Activated gamma-delta T cell treated with anti-CD3 and anti-CD28 coated beads, Interleukin-2, amount 50 U/mL, for 16 hours (primary cell): ENCODE results near the gene OMA1.
"Not testable (repeated sequence)": the region's sequence is repeated elsewhere in the genome, so short reads cannot be mapped to it uniquely, and the experiment has no call there.

Source experiments
- DNase-seq: peaks from one replicate; pipeline ENCODE4 v3.0.0-alpha.2; 2020; ENCODE audit warnings: low read depth

Gene OMA1

DNA sequence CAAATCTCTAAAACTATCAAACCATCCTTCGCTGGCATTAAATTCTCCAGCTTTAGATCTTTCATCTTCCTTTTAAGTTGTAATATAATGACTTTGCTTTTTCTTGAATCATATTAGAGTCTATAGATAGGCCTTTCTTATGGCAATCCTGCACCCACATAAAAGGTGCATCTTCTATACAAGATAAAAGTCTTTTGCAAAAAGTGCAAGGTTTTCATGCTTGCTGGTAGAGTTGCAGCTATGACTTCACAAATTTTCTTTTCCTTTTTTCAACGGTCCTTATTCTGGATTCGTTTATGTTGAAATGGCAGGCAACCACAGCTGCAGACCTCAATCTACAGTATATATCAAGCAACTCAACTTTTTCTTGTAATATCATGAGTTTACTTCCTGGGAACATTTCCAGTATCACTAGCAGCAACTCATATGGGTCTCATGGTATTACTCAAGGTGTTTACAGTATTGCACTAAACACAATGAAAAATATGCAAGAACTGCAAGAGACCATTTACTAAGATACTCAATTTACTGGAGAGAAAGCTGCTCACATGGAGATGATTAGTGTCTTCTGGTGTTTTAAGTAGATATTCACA, 22.1 kb downstream of the OMA1 start:
- no peak for DNase-seq

- DNase-seq, result peak; percentile 8
Measured at GRCh38 chr1:58515794-58516401, 30.6 kb downstream of the OMA1 start.

DNA sequence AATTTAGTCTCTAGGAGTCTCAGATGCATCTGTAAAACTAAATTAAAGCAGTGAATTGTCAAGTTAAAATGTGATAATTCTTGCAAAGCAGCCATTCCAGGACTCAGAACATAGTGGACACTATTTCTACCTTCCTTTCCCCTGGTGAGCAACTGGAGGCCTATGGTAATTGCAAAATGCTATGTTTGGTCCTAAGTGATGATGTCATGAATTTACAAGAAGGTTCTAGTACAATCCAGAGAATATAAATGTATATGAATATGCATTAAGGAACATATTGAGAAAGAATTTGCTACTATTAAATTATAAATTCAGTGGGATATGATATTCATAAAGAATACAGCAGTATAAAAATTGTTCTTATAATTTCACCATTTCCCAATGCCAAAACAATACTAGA, 32.6 kb downstream of the OMA1 start:
- DNase-seq, result no peak

DNA sequence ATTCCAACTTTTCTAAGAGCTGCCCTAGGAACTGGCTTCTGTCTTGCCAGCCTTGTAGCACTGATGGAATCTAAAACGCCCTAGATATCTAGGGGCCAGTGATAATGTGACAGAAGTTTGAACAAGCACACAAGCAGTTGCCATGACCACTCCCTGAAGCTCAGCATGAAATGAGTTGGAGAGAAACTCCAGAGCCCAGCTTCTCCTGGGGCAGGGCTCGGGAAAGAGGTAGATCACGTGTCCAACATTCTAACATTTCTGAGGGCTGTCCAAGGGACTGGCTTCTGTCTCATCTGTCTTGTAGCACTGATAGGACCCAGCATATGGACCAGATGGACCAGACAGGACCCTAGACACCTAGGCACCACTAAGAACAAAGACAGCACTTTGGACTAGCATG, 37.9 kb downstream of the OMA1 start:
- no peak for DNase-seq

DNA sequence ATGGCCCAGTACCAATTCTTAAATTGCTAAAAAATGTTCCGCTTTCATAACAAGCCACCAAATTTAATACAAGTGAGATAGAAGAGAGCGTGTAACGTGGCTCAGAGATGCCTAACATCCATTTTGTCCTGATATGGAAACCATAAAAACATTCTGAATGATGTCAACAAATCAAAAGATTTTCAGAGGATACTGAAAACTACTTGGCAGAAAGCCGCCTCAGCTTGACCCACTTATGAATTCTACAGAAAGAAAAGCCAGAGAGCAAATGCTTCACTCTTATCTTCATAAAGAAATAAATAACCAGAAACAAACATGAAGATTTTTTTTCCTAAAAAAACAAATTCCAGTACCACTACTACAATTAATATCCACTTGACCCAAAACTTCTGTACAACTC, 41.2 kb downstream of the OMA1 start:
- DNase-seq, result no peak

- DNase-seq, result no peak
Measured at GRCh38 chr1:58502519-58502918, 44.0 kb downstream of the OMA1 start.

DNA sequence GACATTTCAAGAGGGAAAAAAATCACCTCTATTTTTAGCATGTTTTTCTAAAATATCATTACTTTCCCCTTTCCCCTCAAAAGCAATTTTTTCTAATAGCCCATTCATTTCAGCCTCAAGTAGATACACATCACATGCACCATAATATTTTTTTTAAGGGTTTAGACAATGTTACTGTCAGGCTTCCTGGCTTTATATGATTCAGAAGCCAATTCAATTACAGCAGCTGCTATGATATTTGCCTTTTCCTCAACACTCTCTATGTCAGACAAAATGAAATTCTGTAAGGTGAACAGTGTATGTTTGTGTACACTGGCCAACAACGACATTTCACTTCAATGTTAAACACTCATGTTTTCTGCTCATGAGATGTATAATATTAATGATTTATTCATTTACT, 46.5 kb downstream of the OMA1 start:
- no peak for DNase-seq

DNA sequence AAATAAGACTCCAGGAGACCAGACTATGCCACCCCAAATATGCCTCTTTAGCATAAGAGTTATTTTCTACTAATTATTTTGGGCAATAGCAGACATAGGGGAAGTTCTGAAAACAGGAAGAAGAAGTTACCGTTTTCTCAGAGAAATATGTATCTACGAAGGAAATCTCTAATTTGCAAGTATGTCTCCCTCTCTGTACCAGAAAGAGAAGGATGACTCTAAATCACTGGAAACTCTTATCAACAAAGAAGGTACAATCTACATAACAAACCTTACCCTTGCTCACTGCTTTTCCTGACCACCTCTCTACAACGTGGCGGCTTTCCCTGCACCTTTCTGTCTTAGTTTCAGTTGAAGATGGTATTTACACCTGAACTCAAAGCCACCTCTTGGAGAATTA, 49.0 kb downstream of the OMA1 start:
- no peak for DNase-seq

DNA sequence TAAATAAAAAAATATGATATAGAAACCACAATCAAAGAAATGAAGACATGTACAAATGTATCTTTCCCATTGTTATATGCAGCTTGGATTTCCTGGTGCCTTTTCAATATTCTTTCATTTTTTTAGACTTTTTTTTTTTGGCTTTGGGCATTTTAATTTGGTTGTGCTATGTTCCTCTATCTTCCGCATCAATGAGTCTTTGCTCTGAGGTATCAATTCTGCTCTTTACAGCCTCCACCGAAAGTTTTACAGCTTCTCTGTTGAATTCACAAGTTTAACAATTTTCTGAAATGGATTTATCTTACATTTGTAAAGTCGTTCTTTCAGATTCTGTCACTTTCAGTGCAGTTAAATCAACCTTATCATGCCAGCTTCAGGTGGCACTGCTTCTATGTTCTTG, 50.5 kb downstream of the OMA1 start:
- no peak for DNase-seq

GRCh38 chr1:58488914-58489313, 57.6 kb downstream of the OMA1 start:
- not testable (repeated sequence) for DNase-seq

DNA sequence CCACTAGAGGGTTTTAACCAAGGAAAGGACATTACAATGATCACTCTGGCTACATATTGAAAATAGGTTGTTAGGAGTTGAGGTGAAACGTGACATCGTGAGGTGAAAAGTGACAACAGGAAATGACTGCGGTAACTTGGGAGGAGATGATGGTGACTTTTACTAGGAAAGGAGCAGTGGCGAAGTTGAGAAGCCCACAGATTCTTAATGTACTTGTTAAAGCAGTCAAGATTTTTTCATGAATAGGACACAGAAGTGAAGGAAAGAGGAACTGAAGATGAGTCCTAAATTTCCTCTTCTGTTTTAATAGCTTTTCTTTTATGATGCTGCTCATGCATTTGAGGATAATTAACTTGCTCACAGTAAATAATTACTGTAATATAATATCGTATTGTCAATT, 59.5 kb downstream of the OMA1 start:
- no peak for DNase-seq

DNA sequence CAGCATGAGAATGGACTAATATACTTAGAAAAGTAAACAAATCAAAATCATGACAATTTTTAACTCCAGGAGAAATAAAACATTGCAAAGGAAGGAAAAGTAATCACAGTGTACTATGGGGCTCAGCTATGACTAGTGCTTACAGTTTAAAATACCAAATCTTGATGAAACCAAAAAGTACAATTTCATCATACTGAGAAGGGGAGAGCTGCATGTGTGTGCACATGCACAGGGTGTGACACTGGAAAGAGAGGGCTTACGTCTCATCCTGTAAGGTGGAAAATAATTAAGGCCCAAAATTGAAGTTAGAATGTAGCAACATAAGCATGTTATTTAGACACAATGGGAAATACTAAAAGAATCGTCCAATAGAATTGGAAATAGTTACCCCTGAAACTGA, 64.6 kb downstream of the OMA1 start:
- DNase-seq, result no peak

DNA sequence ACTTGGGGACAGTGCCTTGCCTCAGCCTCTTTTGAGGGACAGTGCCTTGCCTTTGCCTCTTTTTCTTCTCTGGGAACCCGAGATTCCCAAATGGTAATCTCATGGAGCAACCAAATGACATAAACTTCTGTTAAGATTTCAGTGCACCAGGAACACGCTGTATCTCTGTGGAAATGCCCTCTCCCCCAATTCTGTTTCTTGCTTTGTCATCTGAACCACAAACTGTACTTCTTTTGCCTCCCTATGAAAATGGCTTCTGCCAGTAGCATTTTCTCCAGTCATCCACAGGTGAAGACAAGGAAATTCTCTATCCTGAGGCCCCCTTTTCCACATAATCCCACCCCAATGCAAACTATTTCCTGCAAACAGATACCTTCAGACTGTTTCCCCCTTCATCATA, 66.3 kb downstream of the OMA1 start:
- DNase-seq, result no peak

DNA sequence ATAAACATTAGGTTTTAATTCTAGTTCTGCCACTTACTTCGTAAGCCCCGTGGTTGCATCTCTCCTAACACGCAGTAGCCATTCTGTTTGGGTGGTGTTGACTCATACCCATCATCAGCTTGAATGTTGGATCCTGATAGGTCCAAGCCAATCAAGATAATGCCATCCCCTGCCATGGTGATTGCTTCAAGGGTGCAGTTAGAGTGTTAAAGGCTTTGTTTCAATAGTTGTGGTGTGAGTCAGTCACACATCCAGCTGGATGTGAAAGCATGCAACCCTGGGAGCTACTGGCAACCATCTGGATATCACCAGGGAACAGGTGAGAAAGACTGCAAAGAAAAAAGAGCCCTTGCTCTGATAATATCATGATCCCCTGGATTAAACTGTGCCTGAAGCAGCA, 69.1 kb downstream of the OMA1 start:
- no peak for DNase-seq

- no peak for DNase-seq
Measured at GRCh38 chr1:58476179-58476578, 70.3 kb downstream of the OMA1 start.

DNA sequence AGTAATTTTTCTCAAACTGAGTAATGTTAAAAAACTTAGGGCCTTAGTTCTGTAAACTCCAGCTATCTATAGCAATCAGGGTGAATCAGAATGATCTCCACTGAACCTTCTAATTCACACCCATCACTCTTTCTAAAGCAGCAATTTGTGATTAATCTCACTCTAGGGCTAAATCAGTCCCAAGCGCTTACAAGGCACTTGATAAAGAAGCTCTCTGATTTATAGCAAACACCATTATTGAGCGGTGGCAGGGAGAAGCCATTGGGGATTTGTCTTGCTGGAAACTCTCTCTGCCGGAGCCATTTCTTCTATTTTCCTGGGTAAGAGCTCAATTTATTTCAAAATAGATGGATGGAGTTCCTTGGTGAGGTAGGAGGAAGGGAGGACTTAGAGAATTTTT, 77.0 kb downstream of the OMA1 start:
- DNase-seq, result no peak

DNA sequence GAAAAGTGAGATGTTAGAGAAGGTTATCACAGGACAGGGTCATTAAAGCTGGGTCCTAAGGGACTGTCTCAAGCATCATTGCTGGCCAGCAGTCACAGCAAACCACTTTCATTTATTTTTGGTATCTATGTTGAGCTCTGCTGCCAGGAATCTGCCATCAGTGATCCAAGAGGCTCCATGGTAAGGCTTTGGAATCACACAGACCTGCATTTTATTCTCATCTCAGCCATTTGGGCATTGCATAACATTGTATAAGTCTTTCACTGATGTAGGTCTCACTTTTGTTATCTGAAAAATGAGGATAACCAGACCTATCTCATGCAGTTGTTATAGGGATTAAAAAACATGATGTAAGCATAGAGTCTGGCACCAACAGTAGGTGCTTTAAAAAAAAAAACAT, 77.5 kb downstream of the OMA1 start:
- DNase-seq, result no peak

DNA sequence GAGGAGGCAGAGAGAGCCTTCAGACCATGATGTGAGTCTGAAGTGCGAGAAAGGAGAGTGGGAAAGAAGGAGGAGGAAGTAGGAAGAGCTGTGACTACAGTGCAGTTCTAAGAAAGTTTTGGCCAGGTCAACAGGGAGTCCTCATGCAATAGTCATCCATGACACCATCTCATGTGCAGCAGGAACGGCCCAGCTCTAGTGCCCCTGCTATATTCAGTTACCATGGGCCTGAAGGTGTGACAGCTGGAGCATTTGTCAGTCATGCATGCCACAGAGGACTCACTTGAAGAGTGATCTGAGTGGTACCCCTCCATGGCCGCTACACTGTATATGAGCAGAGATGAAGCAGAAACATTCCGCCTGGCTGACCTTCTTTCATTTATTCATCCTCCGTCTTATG, 77.9 kb downstream of the OMA1 start:
- no peak for DNase-seq

DNA sequence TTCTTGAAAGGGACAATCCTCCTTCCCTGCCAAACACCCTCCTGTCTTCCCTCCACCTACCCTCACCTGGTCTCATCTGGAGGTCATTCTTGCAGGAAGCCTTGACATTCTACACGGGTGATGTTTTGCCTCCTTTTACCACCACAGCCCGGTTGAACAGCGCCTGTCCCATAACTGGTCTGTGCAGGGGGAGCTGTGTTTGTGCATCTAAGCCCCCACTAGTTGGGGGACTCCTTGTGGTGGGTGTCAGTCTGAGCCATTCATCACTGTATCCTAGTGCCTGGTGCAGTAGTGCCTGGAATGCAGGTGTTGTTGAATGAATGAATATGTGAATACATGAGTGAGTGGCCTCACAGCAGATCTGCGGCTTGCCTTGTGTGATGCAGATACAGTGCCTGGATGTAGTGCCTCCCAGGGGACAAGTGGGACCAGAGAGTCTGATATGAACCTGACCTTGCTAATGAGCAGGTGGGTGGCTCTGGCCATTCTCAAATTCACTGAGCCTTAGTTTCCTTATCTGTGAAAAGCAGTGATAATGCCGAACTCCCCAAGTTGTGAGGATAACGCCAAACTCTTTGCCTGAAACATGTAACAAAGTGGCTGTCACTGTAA, 79.8 kb downstream of the OMA1 start:
- DNase-seq, result no peak

GRCh38 chr1:58465825-58466629, 80.5 kb downstream of the OMA1 start:
- DNase-seq, result no peak

GRCh38 chr1:58465176-58465575, 81.3 kb downstream of the OMA1 start:
- no peak for DNase-seq

GRCh38 chr1:58460469-58460868, 86.1 kb downstream of the OMA1 start:
- no peak for DNase-seq

DNA sequence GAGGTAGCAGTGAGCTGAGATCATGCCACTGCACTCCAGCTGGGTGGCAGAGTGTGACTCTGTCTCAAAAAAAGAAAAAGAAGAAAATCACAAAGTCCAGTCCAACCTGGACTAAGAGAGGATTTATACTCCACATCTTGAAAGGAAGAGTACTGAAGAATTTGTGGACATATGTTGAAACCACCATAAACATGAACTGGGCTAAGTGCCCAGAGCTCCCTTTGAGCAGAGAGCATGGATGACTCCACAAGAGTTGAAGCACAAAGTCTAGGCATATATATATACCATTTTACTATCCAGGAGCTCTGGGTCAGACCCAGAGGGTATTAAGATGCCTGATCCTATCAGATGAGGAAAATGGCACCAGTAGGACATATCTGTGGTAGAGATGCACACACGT, 86.6 kb downstream of the OMA1 start:
- no peak for DNase-seq
